Embryonic facial prominence (tissue), 1 donor: Measurements from ENCODE around the gene GABPB1.
"Not testable (repeated sequence)": the region's sequence is repeated elsewhere in the genome, so short reads cannot be mapped to it uniquely, and the experiment has no call there.

ENCODE experiments used
- DNase-seq: peaks from one replicate; pipeline ENCODE4 v3.0.0-alpha.2; 2016; ENCODE audit errors: extremely low spot score

The GABPB1 gene

GRCh38 chr15:50354838-50355618 lies at the start of gene GABPB1:
Gene GABPB1, minus strand, starts transcription at chr15:50355198. Its CDS starts 45,400 bp downstream, at chr15:50309798.
- DNase-seq = peak; percentile 88

DNA sequence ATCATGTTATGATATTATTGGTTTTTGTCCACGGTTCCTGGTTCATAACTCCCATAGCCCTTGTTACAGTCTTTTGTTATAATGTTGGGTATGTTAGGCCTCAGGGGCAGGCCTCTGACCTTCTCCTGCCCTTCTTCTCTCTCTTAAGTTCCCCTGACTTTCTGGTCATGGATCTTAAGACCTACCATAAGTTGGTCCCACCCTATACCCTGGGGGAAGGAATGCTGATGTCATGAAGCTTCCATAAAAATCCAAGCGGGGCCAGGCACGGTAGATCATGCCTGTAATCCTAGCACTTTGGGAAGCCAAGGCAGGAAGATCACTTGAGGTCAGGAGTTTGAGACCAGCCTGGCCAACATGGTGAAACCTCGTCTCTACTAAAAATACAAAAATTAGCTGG lies 36.6 kb upstream of the GABPB1 start:
- DNase-seq = not testable (repeated sequence)

DNA sequence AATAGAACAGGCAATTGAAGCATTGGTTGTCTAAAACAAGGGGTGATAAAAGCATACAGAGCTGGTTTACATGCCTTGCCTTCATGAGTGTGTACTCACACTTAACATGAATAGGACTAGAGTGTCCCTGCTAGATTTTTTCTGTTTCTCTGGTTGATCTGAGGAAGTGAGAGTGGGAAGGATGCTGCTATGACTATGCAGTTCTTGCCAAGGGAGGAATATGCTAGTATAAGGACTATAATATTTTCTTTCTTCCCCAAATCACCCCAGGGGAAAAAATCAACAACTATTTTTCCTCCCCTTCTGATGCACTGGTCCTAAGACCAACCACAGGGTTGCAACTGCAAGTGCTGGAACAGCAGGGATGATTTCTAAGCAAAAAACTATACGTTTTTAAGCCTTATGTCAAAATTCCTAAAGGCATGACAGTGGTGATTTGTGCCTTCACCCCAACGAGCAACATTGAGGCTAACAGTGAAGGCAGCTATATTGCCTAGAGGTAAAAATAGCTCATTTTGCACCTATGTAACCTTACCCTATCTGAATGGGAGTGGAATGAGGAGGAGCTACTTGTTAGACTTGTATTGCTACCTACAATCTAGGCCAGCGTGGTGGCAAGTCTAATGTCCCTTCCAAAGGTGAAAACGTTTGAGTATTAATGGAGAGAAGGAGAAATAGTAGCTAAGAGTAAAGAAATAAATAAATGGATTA lies 35.7 kb upstream of the GABPB1 start:
- DNase-seq = no peak

DNA sequence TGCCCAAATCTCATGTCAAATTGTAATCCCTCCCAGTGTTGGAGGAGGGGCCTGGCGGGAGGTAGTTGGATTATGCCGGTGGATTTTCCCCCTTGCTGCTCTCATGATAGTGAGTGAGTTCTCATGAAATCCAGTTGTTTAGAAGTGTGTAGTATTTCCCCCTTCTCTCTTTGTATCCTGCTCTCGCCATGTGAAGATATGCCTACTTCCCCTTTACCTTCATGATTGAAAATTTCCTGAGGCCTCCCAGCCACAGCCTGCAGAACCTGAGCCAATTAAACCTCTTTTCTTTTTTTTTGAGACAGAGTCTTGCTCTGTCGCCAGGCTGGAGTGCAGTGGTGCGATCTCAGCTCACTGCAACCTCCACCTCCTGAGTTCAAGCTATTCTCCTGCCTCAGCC lies 27.4 kb upstream of the GABPB1 start:
- DNase-seq = not testable (repeated sequence)

DNA sequence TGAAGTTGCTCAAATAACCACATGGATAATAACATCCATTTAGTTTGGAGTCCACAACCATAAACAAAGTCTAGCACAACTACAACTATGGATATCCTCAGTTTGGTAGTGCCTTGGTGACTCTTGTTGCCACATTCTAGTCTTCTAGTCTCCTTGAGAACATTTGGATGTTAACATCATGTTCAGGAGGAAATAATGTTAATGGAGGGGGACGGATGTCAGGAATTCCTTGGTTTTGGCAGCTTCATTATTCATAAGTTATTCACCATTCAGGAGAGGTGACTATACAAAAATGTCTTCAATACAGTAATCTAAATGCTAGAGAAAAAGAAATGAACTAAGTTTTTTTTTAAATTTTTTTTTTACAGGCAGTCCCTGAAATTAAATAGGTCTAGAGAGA lies 26.4 kb upstream of the GABPB1 start:
- no peak for DNase-seq

GRCh38 chr15:50380089-50380488 lies 25.1 kb upstream of the GABPB1 start:
- DNase-seq = no peak

GRCh38 chr15:50379413-50379812 lies 24.4 kb upstream of the GABPB1 start:
- DNase-seq = not testable (repeated sequence)

- DNase-seq = no peak
Observed at GRCh38 chr15:50378776-50379175, 23.8 kb upstream of the GABPB1 start.

DNA sequence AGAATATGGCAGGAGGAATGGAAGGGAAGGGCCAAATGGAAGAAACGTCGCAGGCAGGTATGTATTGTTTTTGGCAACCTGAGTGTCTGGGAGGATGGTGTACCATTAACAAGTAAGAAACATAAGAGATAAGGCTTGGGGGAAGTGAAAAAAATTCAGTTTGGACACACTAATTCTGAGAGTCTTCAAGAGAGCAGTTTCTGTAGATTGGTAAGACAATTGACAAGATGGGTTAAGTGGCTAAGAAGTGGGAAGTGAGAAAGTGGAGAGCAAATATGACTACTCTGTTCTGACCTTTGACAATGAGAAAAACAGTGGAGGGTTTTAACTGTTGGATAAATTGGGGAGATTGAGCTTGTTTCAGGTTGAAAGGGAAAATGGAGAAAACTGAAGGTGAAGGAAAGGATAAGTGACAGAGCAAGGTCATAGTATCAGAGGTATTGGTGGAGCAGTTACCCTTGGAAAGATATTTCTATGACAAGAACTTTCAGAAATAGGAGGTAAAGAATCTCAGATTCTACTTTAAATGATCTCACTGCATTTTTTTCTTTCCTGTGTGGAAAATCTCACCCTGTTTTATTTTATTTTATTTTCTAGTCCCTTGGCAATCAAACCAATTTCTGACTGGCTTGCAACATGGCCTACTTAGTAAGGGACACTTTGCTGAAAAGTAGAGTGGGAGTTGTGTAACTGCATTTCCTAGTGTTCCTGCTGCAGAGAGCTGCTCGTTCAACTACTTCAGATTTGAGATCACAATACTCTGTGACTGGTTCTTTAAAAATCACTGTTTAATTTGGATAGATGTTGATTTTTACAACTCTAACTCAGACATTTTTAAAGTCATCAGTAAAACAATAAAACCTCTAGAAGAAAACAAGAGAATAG lies 23.1 kb upstream of the GABPB1 start:
- no peak for DNase-seq

- DNase-seq = not testable (repeated sequence)
Observed at GRCh38 chr15:50369564-50369963, 14.6 kb upstream of the GABPB1 start.

DNA sequence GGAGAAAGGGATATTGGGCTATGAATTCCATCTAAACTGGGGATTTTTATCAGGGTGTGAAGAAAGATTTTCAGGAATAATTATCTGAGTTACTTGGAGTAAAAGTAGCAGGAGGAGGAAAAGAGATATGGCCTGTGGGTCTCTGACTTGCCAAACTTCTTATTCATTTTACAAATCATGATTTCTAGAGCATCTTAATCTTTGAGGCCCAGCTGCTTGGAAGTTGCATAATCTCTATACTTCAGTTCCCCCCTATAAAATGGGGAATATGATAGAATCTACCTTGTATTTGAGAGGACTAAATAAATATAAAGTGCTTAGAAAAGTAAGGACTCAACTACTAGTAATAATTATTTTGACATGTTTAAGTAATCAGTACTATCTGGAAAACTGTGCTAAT lies 11.0 kb upstream of the GABPB1 start:
- DNase-seq = no peak

DNA sequence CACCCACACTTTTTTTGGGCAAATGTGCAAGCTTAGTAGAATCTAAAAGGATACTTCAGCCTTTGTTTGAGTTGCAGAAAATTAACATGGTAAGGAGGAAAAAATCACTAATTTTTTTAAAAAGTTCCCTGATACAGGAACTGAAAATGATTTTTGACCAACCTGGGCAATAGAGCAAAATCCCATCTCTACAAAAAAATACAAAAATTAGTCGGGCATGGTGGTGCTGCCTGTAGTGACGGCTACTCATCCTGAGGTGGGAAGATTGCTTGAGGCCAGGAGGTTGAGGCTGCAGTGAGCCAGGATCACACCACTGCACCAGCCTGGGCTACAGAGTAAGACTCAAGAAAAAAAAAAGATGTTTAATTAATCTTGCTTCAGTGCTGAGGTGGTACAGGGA lies 10.6 kb upstream of the GABPB1 start:
- no peak for DNase-seq

DNA sequence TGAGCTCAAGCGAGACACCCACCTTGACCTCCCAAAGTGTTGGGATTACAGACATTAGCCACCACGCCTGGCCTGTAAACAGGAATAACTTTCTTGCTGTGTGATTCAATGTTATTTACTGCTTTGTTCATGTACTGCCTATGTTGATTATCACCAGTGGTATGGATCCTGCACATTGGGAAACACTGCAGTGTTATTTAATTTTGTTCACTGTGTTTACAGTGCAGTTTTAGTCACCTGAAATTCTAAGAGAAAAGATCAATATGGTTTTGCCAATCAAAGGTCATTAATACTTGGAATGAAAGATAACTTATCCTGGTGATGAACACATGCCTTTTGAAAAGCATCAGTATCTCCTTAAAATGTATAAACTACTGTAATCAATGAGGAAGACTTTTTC lies 8.6 kb upstream of the GABPB1 start:
- DNase-seq = no peak

GRCh38 chr15:50361756-50362155 lies 6.8 kb upstream of the GABPB1 start:
- DNase-seq = no peak

DNA sequence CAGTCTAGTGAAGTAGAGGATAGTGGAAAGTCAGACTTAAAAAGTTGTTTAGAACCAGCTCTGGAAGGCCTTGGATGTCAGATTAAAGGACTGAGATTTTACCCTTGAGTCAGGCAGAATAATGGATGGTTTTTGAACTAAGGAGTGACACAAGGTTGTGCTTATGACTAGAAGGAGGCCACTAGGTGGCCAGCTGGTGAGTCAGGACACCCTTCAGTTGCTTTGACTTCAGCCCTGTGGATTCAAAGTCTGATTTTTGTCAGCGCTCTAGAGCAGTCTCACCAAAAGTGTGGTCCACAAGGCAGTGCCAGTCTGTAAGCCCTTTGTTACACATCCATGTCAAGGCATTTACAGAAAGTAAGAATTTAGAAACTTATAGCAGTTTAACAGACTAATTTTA lies 3.8 kb upstream of the GABPB1 start:
- DNase-seq = no peak

- no peak for DNase-seq
Observed at GRCh38 chr15:50355980-50356379, 982 bp upstream of the GABPB1 start.

- no peak for DNase-seq
Observed at GRCh38 chr15:50355619-50355905, 564 bp upstream of the GABPB1 start.

DNA sequence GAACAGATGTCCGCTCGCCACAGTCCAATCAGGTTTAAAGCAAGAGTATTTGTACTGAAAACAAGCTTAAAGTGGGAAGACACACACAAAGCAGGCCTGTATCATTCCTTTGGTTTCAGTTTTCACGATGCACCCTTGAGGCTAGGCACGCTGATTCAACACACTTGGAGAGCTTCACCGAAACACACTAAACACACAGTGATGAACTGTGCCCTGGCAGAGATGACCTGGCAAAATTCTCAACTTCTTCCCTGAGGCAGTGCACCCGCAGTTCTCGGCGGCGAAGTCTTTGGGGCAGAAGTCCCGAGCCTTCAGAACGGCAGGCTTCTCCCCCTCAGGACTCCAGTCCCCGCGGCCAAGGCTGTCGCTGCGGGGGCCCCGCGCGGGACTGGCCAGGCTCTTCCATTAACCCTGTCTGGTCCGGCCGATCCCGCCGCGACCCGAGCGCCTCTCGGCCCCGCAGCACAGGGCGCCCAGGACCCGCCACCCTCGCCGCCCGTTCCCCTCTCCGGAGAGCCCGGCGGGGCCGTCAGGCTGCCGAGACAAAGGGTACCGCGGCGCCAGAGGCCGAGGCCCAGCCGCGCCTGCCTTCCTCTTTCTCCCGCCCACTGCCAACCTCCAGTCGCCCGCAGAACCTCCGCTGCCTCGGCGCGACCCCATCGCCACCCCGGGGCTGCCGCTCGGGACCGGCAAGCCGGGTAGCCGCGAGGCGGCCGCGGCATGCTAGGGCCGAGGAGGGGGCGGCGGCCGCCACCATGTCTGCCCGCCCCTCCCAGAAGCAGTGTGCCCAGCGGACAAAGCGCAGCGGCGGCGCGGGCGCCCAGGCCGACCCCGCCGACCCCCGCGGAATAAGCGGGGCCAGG lies 792 bp downstream of the GABPB1 start:
- peak; percentile 77 for DNase-seq

- peak; percentile 22 for DNase-seq
Observed at GRCh38 chr15:50353251-50353974, 1.6 kb downstream of the GABPB1 start.

- DNase-seq = no peak
Observed at GRCh38 chr15:50350621-50351020, 4.4 kb downstream of the GABPB1 start.

DNA sequence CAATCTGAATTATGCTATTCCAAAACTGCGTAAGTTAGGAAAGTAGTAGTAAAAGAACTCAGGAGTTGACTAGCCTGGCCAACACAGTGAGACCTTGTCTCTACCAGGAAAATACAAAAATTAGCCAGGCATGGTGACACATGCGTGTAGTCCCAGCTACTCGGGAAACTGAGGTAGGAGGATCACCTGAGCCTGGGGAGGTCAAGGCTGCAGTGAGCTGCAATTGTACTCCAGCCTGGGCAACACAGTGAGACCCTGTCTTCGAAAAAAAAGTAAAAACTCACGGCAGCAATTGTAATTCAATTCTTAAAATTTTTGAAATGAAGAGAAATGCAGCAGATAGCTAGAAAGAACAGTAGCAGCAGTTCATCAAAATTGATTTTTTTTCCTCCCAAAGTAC lies 9.7 kb downstream of the GABPB1 start:
- DNase-seq = no peak
